ENCODE results near the gene RNF115. TPM values are rescaled to one million over a fixed set of nuclear protein-coding genes. Genes with fewer than 3 reads are reported as not detected.

Gene RNF115
- total RNA-seq, 6 experiments from 2014 or later, result 5.3 to 10.3 (median 8.0) TPM

DNA sequence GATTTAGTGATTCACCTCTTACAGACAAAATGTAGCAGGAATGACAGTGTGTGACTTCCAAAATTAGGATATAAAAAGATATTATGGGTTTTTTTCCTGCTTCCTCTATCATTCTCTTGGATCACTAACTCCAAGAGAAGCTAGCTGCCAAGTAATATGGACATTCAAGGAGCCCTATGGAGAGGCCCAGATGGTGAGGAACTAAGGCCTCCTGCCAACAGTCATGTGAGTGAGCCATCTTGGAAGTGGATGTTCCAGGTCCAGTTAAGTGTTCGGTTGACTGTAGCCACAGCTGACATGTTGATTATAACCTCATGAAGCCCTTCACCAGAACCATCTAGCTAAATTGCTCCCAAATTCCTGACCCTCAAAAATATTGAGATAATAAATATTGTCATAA is 65.8 kb downstream of the RNF115 start:
- WGBS (ENCODE audit: insufficient coverage, low coverage, low lambda C conversion rate, missing lambda C conversion rate), result 100% methylated on average over 1 of the region's 1 CpG
- Histone ChIP-seq H3K27ac (no peak overlapping the region), H3K36me3 (peaks cover 0 to 8% (median 1%) of the 10 kb centered on the region in 4 donors)

DNA sequence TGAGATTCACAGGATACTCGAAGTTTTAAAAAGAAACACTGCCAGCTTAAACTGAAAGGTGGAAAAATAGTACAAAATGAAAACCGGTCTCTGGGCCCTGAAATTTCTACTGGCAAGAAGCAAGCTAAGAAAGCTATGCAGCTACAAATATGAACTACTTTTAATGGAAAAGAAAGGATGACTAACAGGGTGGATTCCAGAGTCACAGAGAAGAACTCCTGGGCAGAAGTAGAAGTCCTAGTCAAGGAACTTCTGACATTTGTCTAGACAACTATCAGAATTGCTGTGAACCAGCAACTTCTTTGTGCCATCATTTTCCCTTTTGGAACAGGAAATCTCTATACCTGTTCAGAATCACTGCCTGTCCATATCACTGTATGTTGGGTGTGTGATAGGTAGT is 66.5 kb downstream of the RNF115 start:
- H3K4me3 ChIP-seq, result no peak overlapping the region
- no peak overlapping the region for H3K27ac ChIP-seq
- ATAC-seq (no peak), DNase-seq (no peak)
- H3K36me3 ChIP-seq, result peaks cover 0 to 8% (median 1%) of the 10 kb centered on the region in 4 donors
- peaks cover 0 to 6% (median 0%) of the 10 kb centered on the region in 4 donors for H3K4me1 ChIP-seq
- no peaks in the 10 kb centered on the region for H3K27me3 ChIP-seq
- intact Hi-C loops (cut with DNase I), result no loop called here
- WGBS (ENCODE audit: insufficient coverage, low coverage, low lambda C conversion rate, missing lambda C conversion rate), result 84% methylated on average over 2 of the region's 2 CpGs
- TF ChIP-seq POLR2A (IDR thresholded peaks at IDR 0.05), result no peak
- TF ChIP-seq, protein P1, sequence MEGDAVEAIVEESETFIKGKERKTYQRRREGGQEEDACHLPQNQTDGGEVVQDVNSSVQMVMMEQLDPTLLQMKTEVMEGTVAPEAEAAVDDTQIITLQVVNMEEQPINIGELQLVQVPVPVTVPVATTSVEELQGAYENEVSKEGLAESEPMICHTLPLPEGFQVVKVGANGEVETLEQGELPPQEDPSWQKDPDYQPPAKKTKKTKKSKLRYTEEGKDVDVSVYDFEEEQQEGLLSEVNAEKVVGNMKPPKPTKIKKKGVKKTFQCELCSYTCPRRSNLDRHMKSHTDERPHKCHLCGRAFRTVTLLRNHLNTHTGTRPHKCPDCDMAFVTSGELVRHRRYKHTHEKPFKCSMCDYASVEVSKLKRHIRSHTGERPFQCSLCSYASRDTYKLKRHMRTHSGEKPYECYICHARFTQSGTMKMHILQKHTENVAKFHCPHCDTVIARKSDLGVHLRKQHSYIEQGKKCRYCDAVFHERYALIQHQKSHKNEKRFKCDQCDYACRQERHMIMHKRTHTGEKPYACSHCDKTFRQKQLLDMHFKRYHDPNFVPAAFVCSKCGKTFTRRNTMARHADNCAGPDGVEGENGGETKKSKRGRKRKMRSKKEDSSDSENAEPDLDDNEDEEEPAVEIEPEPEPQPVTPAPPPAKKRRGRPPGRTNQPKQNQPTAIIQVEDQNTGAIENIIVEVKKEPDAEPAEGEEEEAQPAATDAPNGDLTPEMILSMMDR (IDR thresholded peaks at IDR 0.05), result no peak
- no peaks in the 10 kb centered on the region for H3K9me3 ChIP-seq

More for the DNA sequence above, 65.8 kb downstream of the RNF115 start:
- H3K9me3 ChIP-seq, result no peaks in the 10 kb centered on the region
- no peak overlapping the region for H3K4me3 ChIP-seq
- DNase-seq (no peak), ATAC-seq (no peak)
- intact Hi-C loops (cut with DNase I), result no loop called here
- TF ChIP-seq POLR2A (IDR thresholded peaks at IDR 0.05), result no peak
- TF ChIP-seq, protein P1 (IDR thresholded peaks at IDR 0.05), result no peak
- no peaks in the 10 kb centered on the region for H3K27me3 ChIP-seq
- peaks cover 0 to 6% (median 0%) of the 10 kb centered on the region in 4 donors for H3K4me1 ChIP-seq

DNA sequence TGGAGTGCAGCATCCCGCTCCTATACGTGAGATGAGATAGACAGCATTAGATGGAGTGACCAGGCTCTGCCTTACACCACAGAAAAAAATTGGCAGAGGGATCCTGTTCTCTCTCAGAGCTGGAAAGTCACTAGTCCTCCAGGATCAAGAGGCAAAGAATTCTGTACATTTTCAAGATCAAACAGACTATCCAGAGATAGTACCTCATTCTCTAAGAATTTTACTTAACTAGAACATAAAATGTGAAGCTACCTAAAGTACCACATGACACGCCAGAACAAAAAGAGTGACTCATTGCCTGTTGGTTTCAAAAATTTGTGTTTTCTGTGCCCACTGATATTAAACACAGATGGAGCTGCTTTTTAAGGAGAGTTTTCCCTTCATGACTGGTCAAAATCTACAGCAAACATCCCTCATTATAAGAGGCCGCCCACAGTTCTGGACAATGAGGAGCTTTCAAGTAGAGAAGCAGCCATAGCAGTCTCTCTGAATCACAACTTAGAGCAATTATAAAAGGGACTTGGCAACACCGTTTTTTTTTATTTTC is 72.3 kb downstream of the RNF115 start:
- H3K36me3 ChIP-seq, result peaks cover 0 to 14% (median 8%) of the 10 kb centered on the region in 4 donors
- no peaks in the 10 kb centered on the region for H3K9me3 ChIP-seq
- no peak overlapping the region for H3K4me3 ChIP-seq
- 84% methylated on average over 3 of the region's 5 CpGs for WGBS (ENCODE audit: insufficient coverage, low coverage, low lambda C conversion rate, missing lambda C conversion rate)
- no peaks in the 10 kb centered on the region for H3K4me1 ChIP-seq
- H3K27me3 ChIP-seq, result no peaks in the 10 kb centered on the region
- ATAC-seq, result no peak
- DNase-seq, result no peak
- TF ChIP-seq POLR2A (IDR thresholded peaks at IDR 0.05), result no peak
- TF ChIP-seq, protein P1 (IDR thresholded peaks at IDR 0.05), result no peak
- H3K27ac ChIP-seq, result no peak overlapping the region
- intact Hi-C loops (cut with DNase I), result no loop called here

DNA sequence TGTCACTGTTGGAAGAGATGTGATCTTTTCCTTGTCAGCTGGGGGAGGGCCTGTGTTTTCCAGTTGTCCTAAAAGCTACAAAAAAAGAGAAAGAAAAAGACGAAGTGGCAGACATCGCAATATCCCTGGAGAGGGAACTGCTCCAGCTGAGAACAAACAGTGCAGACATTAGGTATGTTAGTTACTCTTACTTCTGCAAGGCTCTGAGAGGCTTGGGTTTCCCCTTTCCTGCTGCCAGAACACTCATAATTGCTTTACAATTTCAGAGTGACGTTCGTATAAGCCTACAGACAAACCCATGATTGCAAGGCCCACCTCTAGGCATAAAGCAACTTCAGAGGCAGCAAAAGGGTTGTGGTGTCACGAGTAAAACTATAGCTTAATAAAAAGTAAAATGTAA is 73.5 kb downstream of the RNF115 start:
- H3K4me3 ChIP-seq, result no peak overlapping the region
- no peak overlapping the region for H3K27ac ChIP-seq
- TF ChIP-seq, protein P1 (IDR thresholded peaks at IDR 0.05), result no peak
- no peak for TF ChIP-seq POLR2A (IDR thresholded peaks at IDR 0.05)
- no peaks in the 10 kb centered on the region for H3K27me3 ChIP-seq
- WGBS (ENCODE audit: insufficient coverage, low coverage, low lambda C conversion rate, missing lambda C conversion rate), result 87% methylated on average over 5 of the region's 5 CpGs
- peaks cover 0 to 16% (median 10%) of the 10 kb centered on the region in 4 donors for H3K36me3 ChIP-seq
- H3K4me1 ChIP-seq, result no peaks in the 10 kb centered on the region
- no peaks in the 10 kb centered on the region for H3K9me3 ChIP-seq
- ATAC-seq (no peak), DNase-seq (no peak)
- intact Hi-C loops (cut with DNase I), result no loop called here

All from right lobe of liver (tissue), 6 donors.